GM19324 (cell line): ENCODE results near the gene KCNQ2.

Experiments
- ATAC-seq: cut with Tn5 transposase; IDR thresholded peaks from one replicate; pipeline ENCODE4 v1.9.1; 2021; ENCODE audit warnings: mild to moderate bottlenecking, moderate library complexity; ENCODE audit not compliant: unreplicated experiment, low FRiP score

Gene KCNQ2

GRCh38 chr20:63364801-63365585 lies 107.5 kb downstream of the KCNQ2 start:
- no peak for ATAC-seq

GRCh38 chr20:63363981-63364561 lies 108.4 kb downstream of the KCNQ2 start:
- ATAC-seq, result no peak

DNA sequence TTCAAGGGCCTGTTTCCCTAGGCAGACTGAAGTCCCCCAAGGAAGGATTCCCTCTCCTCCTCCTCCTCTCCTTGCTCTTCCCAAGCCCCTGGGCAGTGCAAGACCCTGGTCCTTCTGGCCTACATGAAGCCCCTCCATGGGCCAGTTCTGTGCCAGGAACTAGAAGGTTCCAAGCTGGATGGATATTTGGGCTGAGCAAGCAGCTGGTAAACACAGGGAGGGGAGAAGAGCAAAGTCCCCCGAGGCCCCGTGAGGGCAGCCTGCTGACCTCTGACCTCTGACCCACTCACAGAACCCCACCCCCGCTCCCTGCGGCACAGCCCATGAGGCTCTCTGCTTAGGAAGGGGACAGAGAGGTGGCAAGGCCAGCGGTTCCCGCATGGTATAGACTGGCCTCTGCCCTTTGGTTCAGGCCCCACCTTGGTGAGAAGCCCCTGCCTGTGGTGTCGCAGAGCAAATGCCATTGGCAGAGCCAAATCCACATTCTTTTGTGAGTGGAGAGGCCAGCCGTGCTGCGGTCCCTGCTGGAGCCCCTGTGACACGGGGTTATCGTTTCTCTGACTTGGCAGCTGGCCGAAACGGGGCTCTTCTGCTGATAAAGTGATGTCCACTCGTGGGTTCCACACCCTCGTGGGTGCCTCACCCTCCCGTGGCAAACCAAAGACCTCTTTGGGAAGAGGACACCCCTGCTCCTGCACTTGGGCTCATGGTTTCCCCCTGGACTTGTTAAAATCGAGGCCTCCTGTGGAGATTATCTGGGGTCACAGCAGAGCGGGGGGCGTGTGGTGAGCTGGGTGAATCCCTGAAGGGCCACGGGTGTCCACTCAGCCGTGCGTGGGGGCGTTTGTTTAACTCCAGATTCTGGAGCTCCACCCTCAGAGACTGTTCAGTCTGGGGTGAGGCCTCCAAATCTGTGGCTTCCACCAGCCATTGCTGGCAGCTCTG lies 109.2 kb downstream of the KCNQ2 start:
- ATAC-seq, result no peak

GRCh38 chr20:63362436-63363009 lies 109.9 kb downstream of the KCNQ2 start:
- no peak for ATAC-seq

- no peak for ATAC-seq
Observed at GRCh38 chr20:63361519-63362435, 110.7 kb downstream of the KCNQ2 start.

DNA sequence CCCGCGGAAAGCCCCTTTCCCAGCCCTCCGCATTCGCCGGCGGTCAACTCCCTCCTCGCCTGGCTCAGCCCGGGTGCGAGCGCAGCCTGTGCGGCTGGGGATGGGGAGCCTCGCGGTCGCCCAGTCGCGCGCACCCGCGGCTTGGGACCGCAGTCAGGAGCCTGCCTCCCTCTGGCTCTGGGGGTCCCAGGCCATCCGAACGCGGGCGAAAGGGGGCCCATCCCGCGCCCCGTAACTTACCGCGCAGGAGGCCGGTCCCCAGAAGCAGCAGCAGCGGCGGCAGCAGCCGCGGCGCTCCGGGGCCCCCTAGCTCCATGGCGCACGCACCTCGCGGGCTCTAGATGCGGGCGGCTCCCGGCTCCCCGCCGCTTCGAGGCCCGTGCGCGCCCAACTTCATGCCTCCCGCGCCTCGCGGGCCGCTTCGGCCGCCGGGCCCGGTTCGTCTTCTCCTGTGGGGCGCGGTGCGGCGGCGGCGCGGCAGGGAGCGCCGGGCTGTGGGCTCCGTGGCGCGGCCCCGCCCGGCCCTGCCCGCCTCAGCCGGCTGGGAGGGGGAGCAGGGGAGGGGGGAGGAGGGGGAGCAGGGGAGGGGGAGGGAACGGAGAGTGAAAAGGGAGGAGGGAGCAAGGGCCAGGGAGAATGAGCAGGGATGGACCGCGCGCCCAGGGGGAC lies 111.5 kb downstream of the KCNQ2 start, which contains the start of gene CHRNA4:
CHRNA4 (minus strand) TSS at position 500 of the 669 bp plus-strand sequence; CDS start at position 316, 184 bp downstream.
- no peak for ATAC-seq

GRCh38 chr20:63359937-63360849 lies 112.3 kb downstream of the KCNQ2 start:
- ATAC-seq, result no peak

- ATAC-seq, result no peak
Observed at GRCh38 chr20:63359164-63359934, 113.1 kb downstream of the KCNQ2 start.

GRCh38 chr20:63357921-63358905 lies 114.2 kb downstream of the KCNQ2 start:
- ATAC-seq, result no peak

- ATAC-seq, result no peak
Observed at GRCh38 chr20:63356931-63357879, 115.2 kb downstream of the KCNQ2 start.

DNA sequence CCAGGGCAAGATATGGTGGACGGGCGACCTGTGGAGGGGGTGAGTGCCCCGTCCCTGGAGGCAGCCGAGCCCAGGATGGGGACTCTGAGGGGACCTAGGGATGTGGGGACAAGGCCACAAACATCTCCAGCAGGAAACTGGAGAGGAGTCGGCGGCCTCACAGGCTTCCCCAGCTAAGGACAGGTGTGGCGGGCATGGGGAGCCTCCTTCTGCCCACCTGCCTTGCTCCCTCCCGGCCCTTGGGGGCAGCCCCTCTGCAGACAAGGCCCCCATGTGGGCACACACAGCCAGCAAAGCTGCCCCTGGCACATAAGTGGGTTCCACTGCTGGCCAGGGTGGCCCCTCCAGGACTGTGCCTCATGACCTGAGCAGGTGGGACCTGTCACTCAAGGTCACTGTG lies 115.9 kb downstream of the KCNQ2 start:
- ATAC-seq, result no peak

DNA sequence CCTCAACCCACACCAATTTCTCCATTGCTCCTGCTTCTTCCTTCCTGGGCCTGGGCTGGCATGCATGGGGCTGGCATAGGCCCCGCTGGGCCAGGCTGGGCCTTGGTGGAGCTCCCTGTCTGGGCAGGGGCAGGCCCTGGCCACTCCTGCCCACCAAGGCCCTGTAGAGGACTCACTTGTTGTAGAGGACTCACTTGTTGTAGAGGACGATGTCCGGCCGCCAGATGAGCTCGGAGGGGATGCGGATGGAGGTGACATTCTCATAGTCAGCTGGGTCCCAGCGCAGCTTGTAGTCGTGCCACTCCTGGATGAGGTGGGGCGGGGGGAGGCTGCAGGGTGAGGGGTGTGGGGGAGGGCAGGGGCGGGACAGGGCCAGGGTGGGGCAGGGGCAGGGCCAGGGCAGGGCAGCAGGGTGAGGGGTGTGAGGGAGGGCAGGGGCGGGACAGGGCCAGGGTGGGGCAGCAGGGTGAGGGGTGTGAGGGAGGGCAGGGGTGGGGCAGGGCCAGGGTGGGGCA lies 116.6 kb downstream of the KCNQ2 start:
- ATAC-seq, result no peak

DNA sequence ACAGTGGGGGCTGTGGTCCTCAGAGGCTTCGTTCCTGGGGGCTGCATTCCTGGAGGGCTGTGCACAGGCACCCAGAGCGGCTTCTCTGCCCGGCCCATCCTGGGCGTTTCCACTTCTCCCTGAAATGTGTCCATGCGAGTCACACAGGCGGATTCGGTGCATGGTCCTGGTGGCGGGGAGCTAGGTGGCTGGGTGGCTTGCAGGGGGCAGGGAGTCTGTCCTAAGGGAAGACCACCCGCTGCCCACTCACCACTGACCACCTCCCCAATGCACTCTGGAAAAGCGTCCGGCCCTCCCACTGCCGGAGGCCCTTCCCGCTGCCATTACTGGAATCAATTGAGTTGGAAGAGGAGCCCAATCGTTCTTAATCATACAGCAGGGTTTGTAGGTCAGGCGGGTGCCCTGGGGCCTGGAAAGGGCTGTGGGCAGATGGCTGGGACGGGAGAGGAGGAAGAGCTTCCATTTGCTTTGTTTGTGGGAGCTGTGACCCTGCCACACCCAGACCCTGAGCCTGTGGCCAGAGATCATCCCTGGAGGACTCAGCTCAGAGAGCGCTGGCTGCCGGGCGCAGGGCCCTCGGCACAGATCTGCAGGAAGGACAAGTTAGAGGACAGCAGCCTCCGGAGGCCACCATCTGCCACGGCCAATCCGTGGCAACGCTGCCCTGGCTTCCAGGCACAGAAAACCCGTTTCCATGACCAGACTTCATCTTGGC lies 117.7 kb downstream of the KCNQ2 start:
- no peak for ATAC-seq

DNA sequence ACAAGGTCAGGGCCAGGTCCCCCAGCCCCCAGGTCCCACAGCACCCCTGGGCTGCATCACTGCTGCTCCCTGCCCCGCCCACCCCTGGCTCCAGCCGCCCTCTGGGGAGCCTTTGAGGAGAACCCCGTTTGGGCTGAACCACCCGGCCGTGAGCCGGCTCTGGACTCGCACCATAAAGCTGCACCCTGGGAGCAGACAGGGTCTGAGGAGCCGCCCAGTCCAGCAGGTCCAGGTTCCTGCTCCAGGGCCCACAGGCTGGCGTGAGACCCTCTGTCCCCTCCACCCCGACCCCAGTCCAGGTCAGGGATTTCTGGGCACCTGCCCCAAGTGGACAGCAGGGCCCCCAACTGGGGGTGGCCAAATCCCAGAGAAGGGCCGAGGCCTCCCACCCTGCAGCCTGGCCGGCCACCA lies 119.6 kb downstream of the KCNQ2 start:
- ATAC-seq, result no peak
